NCI-H510A treated with DMSO at 0.1 percent for 48 hours (cell line): ENCODE data around the gene SOX8.

ENCODE experiments used
- DNase-seq: peaks from one replicate; lab custom pipeline; 2025; lab: John Stamatoyannopoulos, UW

The SOX8 gene

GRCh38 chr16:974001-974601, 7.5 kb upstream of the SOX8 start:
- DNase-seq = no peak

GRCh38 chr16:974611-975261, 6.8 kb upstream of the SOX8 start:
- DNase-seq = no peak

GRCh38 chr16:975291-975690, 6.3 kb upstream of the SOX8 start:
- no peak for DNase-seq

- DNase-seq = no peak
Observed at GRCh38 chr16:976389-976931, 5.1 kb upstream of the SOX8 start.

- no peak for DNase-seq
Observed at GRCh38 chr16:977081-977701, 4.4 kb upstream of the SOX8 start.

GRCh38 chr16:977896-978295, 3.7 kb upstream of the SOX8 start:
- no peak for DNase-seq

GRCh38 chr16:978403-978802, 3.2 kb upstream of the SOX8 start:
- DNase-seq = no peak

GRCh38 chr16:979147-979546, 2.4 kb upstream of the SOX8 start:
- DNase-seq = no peak

- DNase-seq = no peak
Observed at GRCh38 chr16:979859-980594, 1.5 kb upstream of the SOX8 start.

- no peak for DNase-seq
Observed at GRCh38 chr16:980595-980854, 1.0 kb upstream of the SOX8 start.

- no peak for DNase-seq
Observed at GRCh38 chr16:982145-983043, 824 bp downstream of the SOX8 start.

- no peak for DNase-seq
Observed at GRCh38 chr16:983044-984030, 1.8 kb downstream of the SOX8 start.

GRCh38 chr16:984121-984694, 2.6 kb downstream of the SOX8 start:
- no peak for DNase-seq

GRCh38 chr16:984736-985636, 3.4 kb downstream of the SOX8 start:
- DNase-seq = no peak

- no peak for DNase-seq
Observed at GRCh38 chr16:985646-986400, 4.3 kb downstream of the SOX8 start.

GRCh38 chr16:986411-986810, 4.8 kb downstream of the SOX8 start:
- DNase-seq = no peak

GRCh38 chr16:986925-987582, 5.5 kb downstream of the SOX8 start:
- DNase-seq = no peak

GRCh38 chr16:987906-988305, 6.3 kb downstream of the SOX8 start:
- no peak for DNase-seq
